Peyer's patch (tissue), 4 donors: ENCODE measurements around the gene ARFIP1. TPM values are rescaled to one million over a fixed set of nuclear protein-coding genes. Genes with fewer than 3 reads are reported as not detected.

Experiments
- DNase-seq, 3 donors: peaks; one replicate each; pipeline ENCODE4 v3.0.0-alpha.2; 2017 to 2019
- H3K27ac ChIP-seq, 4 donors: fragments of 200-600 bp; sonication (generic); one replicate each; pipeline ENCODE4 v1.5.1; 2016 to 2019
- H3K27me3 ChIP-seq, 2 donors: fragments of 200-600 bp; sonication (generic); one replicate each; pipeline ENCODE4 v1.5.1; 2019
- H3K36me3 ChIP-seq, 3 donors: fragments of 200-600 bp; sonication (generic); one replicate each; pipeline ENCODE4 v1.5.1; 2016 to 2019
- H3K4me1 ChIP-seq, 4 donors: fragments of 200-600 bp; sonication (generic); one replicate each; pipeline ENCODE4 v1.5.1; 2016 to 2019
- H3K4me3 ChIP-seq, 4 donors: fragments of 200-600 bp; sonication (generic); 1 replicate in 3 of 4; 2 replicates in 1 of 4; pipeline ENCODE4 v1.5.1; 2016 to 2019; ENCODE audit warnings: mild to moderate bottlenecking in 1 of 4
- H3K9me3 ChIP-seq, 4 donors: fragments of 200-600 bp; sonication (generic); one replicate each; pipeline ENCODE4 v1.5.1; 2016 to 2019; ENCODE audit warnings: mild to moderate bottlenecking in 1 of 4
- CTCF ChIP-seq, 6 experiments: fragments of 450-650 bp in 4 of 6; fragments of 200-600 bp in 2 of 6; sonication (generic) in 1 of 6; IDR thresholded peaks; one replicate each; pipeline ENCODE4 v1.5.1; 2017 to 2019; ENCODE audit warnings: antibody characterized with exemption in 6 of 6, mild to moderate bottlenecking in 3 of 6, moderate library complexity in 1 of 6
- POLR2A ChIP-seq, 2 donors: fragments of 450-650 bp; IDR thresholded peaks; one replicate each; pipeline ENCODE4 v1.5.1; 2017; ENCODE audit warnings: antibody characterized with exemption in 2 of 2, mild to moderate bottlenecking in 2 of 2, moderate library complexity in 2 of 2
- total RNA-seq, 4 donors: library from RNA; depleted of rRNA; stranded (reverse); fragments of >200 nt; gene quantifications; one replicate each; pipeline ENCODE4 v1.1.0, GENCODE V29; 2016

ARFIP1 gene
- total RNA-seq, 4 donors from 2014 or later, result 24.5 to 44.6 (median 36.3) TPM

GRCh38 chr4:152956650-152957436 is 177.1 kb downstream of the ARFIP1 start:
- Histone ChIP-seq H3K36me3 (peaks cover 0 to 18% (median 0%) of the 10 kb centered on the region in 3 donors), H3K9me3 (no peaks in the 10 kb centered on the region), H3K27me3 (no peaks in the 10 kb centered on the region), H3K27ac (peak overlapping the region in 3 of 4 donors; percentile 67 to 86 (median 84)), H3K4me3 (no peak overlapping the region), H3K4me1 (peaks cover 0 to 20% (median 0%) of the 10 kb centered on the region in 4 donors)
- peak in 1 of 3 donors; percentile 67 for DNase-seq
- TF ChIP-seq CTCF (IDR thresholded peaks at IDR 0.05), result no peak
- peak in 1 of 2 donors; percentile 36 for TF ChIP-seq POLR2A (IDR thresholded peaks at IDR 0.05)

- Histone ChIP-seq H3K4me1 (peaks cover 0 to 20% (median 0%) of the 10 kb centered on the region in 4 donors), H3K4me3 (no peak overlapping the region), H3K27ac (peak overlapping the region; percentile 20 to 86 (median 76)), H3K9me3 (no peaks in the 10 kb centered on the region), H3K36me3 (peaks cover 0 to 23% (median 0%) of the 10 kb centered on the region in 3 donors), H3K27me3 (no peaks in the 10 kb centered on the region)
- peak in 2 of 6 experiments; percentile 37 to 43 for TF ChIP-seq CTCF (IDR thresholded peaks at IDR 0.05)
- TF ChIP-seq POLR2A (IDR thresholded peaks at IDR 0.05), result peak in 1 of 2 donors; percentile 48
- peak in 2 of 3 donors; percentile 91 to 92 for DNase-seq
Observed at GRCh38 chr4:152957437-152958171, 177.8 kb downstream of the ARFIP1 start.

- DNase-seq, result no peak
- Histone ChIP-seq H3K9me3 (no peaks in the 10 kb centered on the region), H3K36me3 (peaks cover 0 to 30% (median 0%) of the 10 kb centered on the region in 3 donors), H3K4me1 (peaks cover 0 to 20% (median 0%) of the 10 kb centered on the region in 4 donors), H3K27ac (no peak overlapping the region), H3K27me3 (no peaks in the 10 kb centered on the region), H3K4me3 (no peak overlapping the region)
- TF ChIP-seq POLR2A (IDR thresholded peaks at IDR 0.05) (no peak), CTCF (IDR thresholded peaks at IDR 0.05) (no peak)
Observed at GRCh38 chr4:152959080-152959479, 179.3 kb downstream of the ARFIP1 start.

GRCh38 chr4:152960082-152960481 is 180.3 kb downstream of the ARFIP1 start:
- Histone ChIP-seq H3K9me3 (no peaks in the 10 kb centered on the region), H3K27ac (no peak overlapping the region), H3K27me3 (no peaks in the 10 kb centered on the region), H3K4me3 (no peak overlapping the region), H3K4me1 (peaks cover 0 to 20% (median 0%) of the 10 kb centered on the region in 4 donors), H3K36me3 (peaks cover 0 to 33% (median 0%) of the 10 kb centered on the region in 3 donors)
- DNase-seq, result no peak
- TF ChIP-seq POLR2A (IDR thresholded peaks at IDR 0.05), result no peak
- no peak for TF ChIP-seq CTCF (IDR thresholded peaks at IDR 0.05)

GRCh38 chr4:152961014-152961772 is 181.4 kb downstream of the ARFIP1 start:
- Histone ChIP-seq H3K4me3 (no peak overlapping the region), H3K4me1 (peaks cover 0 to 16% (median 0%) of the 10 kb centered on the region in 4 donors), H3K9me3 (no peaks in the 10 kb centered on the region), H3K36me3 (peaks cover 0 to 40% (median 0%) of the 10 kb centered on the region in 3 donors), H3K27me3 (no peaks in the 10 kb centered on the region), H3K27ac (no peak overlapping the region)
- TF ChIP-seq POLR2A (IDR thresholded peaks at IDR 0.05), result no peak
- TF ChIP-seq CTCF (IDR thresholded peaks at IDR 0.05), result no peak
- no peak for DNase-seq
